Upper lobe of left lung (tissue), 4 donors: ENCODE data around the gene SAP30.

Experiments
- CTCF ChIP-seq, 6 experiments: fragments of 450-650 bp in 4 of 6; fragments of 200-600 bp in 2 of 6; sonication (generic) in 2 of 6; IDR thresholded peaks; one replicate each; pipeline ENCODE4 v1.5.1; 2016 to 2019; ENCODE audit warnings: antibody characterized with exemption in 6 of 6
- EP300 ChIP-seq, 4 donors: sonication (generic); formaldehyde crosslinking; IDR thresholded peaks; one replicate each; pipeline ENCODE4 v1.5.1; 2017; ENCODE audit warnings: antibody characterized with exemption in 4 of 4, control low read depth in 2 of 4
- POLR2A ChIP-seq, 4 donors: fragments of 450-650 bp; IDR thresholded peaks; one replicate each; pipeline ENCODE4 v1.5.1; 2016 to 2017; ENCODE audit warnings: antibody characterized with exemption in 4 of 4, mild to moderate bottlenecking in 2 of 4

- TF ChIP-seq CTCF (IDR thresholded peaks at IDR 0.05) (no peak), POLR2A (IDR thresholded peaks at IDR 0.05) (peak in 3 of 4 donors; percentile 95 to 99 (median 98)), EP300 (IDR thresholded peaks at IDR 0.05) (peak in 1 of 4 donors; percentile 64)
Measured at GRCh38 chr4:173334085-173334890, 36.5 kb upstream of the SAP30 start, which contains the start of gene HMGB2.
